Fibroblast of lung (primary cell): ENCODE results near the gene HIVEP1. TPM values are rescaled to one million over a fixed set of nuclear protein-coding genes. Genes with fewer than 3 reads are reported as not detected.

Source experiments
- DNase-seq, 2 donors: peaks; one replicate each; pipeline versions ENCODE4 v3.0.0 to v3.0.0-alpha.2; 2010; ENCODE audit warnings: low read depth in 2 of 2
- H2AFZ ChIP-seq: 2 replicates; pipeline ENCODE4 v1.5.1; 2012; ENCODE audit warnings: low read length, control low read depth, inconsistent platforms
- H3K27ac ChIP-seq: 2 replicates; pipeline ENCODE4 v1.5.1; 2011; ENCODE audit warnings: low read length, control low read depth; ENCODE audit not compliant: insufficient read depth
- H3K27me3 ChIP-seq: 2 replicates; pipeline ENCODE4 v1.5.1; 2011; ENCODE audit warnings: mild to moderate bottlenecking, low read length; ENCODE audit not compliant: control insufficient read depth, insufficient read depth
- H3K36me3 ChIP-seq: 2 replicates; pipeline ENCODE4 v1.5.1; 2011; ENCODE audit warnings: low read length; ENCODE audit not compliant: control insufficient read depth, insufficient read depth
- H3K4me1 ChIP-seq: 2 replicates; pipeline ENCODE4 v1.5.1; 2011; ENCODE audit warnings: low read length; ENCODE audit not compliant: control insufficient read depth, insufficient read depth; ENCODE audit errors: extremely low read depth
- H3K4me2 ChIP-seq: 2 replicates; pipeline ENCODE4 v1.5.1; 2011; ENCODE audit warnings: low read length, control low read depth; ENCODE audit not compliant: insufficient read depth; ENCODE audit errors: extremely low read depth
- H3K4me3 ChIP-seq, 4 experiments: fragments of 200-600 bp in 1 of 4; sonication (generic) in 1 of 4; replicated peaks in 1 of 4; 2 replicates each; pipeline ENCODE4 v1.5.1; 2011 to 2016; ENCODE audit warnings: low read length in 4 of 4, low read depth in 3 of 4, mild to moderate bottlenecking in 3 of 4, control low read depth in 2 of 4, inconsistent platforms in 1 of 4, mixed read lengths in 1 of 4; ENCODE audit not compliant: insufficient read depth in 1 of 4; ENCODE audit errors: control extremely low read depth in 1 of 4
- H3K79me2 ChIP-seq: 2 replicates; pipeline ENCODE4 v1.5.1; 2012; ENCODE audit warnings: mild to moderate bottlenecking, low read length, inconsistent platforms; ENCODE audit not compliant: control insufficient read depth, insufficient read depth
- H3K9ac ChIP-seq: 2 replicates; pipeline ENCODE4 v1.5.1; 2011; ENCODE audit warnings: mild to moderate bottlenecking, low read length, control low read depth; ENCODE audit not compliant: insufficient read depth
- H3K9me3 ChIP-seq: 2 replicates; pipeline ENCODE4 v1.5.1; 2012; ENCODE audit warnings: low read depth, low read length; ENCODE audit not compliant: control insufficient read depth, insufficient read depth
- H4K20me1 ChIP-seq: 2 replicates; pipeline ENCODE4 v1.5.1; 2011; ENCODE audit warnings: low read length; ENCODE audit not compliant: control insufficient read depth, insufficient read depth; ENCODE audit errors: extremely low read depth
- EZH2 ChIP-seq: IDR thresholded peaks from 2 replicates; pipeline ENCODE4 v1.5.1; 2012; ENCODE audit warnings: low read length, control low read depth, mild to moderate bottlenecking; ENCODE audit errors: missing control alignments
- polyA plus RNA-seq, 2 donors: library from polyadenylated mRNA; depleted of rRNA in 1 of 2; stranded (reverse) in 1 of 2; unstranded in 1 of 2; fragments of >200 nt; gene quantifications; 2 replicates each; pipeline ENCODE4 v1.2.1, GENCODE V29; 2011 to 2012; ENCODE audit warnings: missing spikeins in 1 of 2
- total RNA-seq: library from RNA; depleted of rRNA; stranded (reverse); fragments of >200 nt; gene quantifications from 2 replicates; pipeline ENCODE4 v1.2.1, GENCODE V29; 2014
- TF ChIP-seq, protein P1 (sequence below), 2 donors: IDR thresholded peaks in 1 of 2; conservative IDR thresholded peaks in 1 of 2; 1 replicate in 1 of 2; 2 replicates in 1 of 2; pipeline ENCODE4 v1.5.1; 2011 to 2012; ENCODE audit warnings: low read length in 2 of 2, control low read depth in 1 of 2, inconsistent platforms in 1 of 2, low read depth in 1 of 2, mild to moderate bottlenecking in 1 of 2

HIVEP1 gene
- total and polyA plus RNA-seq, 2 donors (not counting 1 experiment from before 2014, with no cell fraction given), result 9.9 to 14.6 TPM

DNA sequence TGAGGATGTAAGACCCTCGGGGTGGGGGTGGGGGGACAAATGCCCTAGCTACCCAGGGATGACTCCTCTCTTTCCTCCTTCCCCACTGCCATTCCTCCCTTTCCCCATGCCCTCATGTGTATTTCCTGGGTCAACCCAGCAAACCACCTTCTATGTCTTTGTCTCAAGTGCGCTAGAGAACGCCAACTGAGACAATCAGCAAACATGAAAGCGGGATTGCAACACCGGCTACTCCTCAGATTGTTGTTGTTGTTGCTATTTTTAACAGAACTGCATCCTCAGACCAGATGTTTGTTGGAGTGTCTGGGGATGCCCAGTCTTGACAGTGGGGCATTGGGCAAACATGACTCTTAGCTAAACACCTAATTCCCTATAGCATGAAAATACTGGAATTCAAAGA lies 39.3 kb upstream of the HIVEP1 start:
- Histone ChIP-seq H3K36me3 (no peaks in the 10 kb centered on the region), H3K4me3 (no peak overlapping the region), H4K20me1 (no peaks in the 10 kb centered on the region), H3K4me1 (peaks cover 3% of the 10 kb centered on the region), H3K27me3 (no peaks in the 10 kb centered on the region), H3K4me2 (no peak overlapping the region), H3K27ac (no peak overlapping the region), H2AFZ (no peak overlapping the region), H3K79me2 (no peaks in the 10 kb centered on the region), H3K9me3 (no peaks in the 10 kb centered on the region), H3K9ac (no peak overlapping the region)
- DNase-seq, result no peak
- TF ChIP-seq, protein P1, sequence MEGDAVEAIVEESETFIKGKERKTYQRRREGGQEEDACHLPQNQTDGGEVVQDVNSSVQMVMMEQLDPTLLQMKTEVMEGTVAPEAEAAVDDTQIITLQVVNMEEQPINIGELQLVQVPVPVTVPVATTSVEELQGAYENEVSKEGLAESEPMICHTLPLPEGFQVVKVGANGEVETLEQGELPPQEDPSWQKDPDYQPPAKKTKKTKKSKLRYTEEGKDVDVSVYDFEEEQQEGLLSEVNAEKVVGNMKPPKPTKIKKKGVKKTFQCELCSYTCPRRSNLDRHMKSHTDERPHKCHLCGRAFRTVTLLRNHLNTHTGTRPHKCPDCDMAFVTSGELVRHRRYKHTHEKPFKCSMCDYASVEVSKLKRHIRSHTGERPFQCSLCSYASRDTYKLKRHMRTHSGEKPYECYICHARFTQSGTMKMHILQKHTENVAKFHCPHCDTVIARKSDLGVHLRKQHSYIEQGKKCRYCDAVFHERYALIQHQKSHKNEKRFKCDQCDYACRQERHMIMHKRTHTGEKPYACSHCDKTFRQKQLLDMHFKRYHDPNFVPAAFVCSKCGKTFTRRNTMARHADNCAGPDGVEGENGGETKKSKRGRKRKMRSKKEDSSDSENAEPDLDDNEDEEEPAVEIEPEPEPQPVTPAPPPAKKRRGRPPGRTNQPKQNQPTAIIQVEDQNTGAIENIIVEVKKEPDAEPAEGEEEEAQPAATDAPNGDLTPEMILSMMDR (conservative IDR thresholded peaks at IDR 0.05 in 1 of 2, IDR thresholded peaks at IDR 0.05 in 1 of 2; ENCODE audit: low read depth in 1 of 2, low read length in 2 of 2), result no peak
- TF ChIP-seq EZH2, result no peak

DNA sequence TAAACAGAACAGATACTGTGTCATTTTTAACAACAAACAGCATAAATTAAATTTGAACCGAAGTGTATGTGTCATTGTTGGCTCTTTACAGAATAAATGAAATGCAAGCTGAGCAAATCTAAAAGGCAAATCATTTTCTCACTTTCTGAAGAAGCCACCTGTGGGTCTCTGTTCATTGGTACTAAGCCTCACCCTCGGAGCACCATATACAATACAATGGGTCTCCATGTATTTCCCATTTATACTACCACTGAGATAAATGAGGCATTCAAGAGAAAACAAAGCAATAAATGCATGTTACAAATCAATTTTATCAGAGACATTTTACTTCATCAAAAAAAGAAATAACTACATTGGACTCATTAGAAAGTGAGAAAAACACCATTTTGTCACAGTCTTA lies 38.9 kb upstream of the HIVEP1 start:
- Histone ChIP-seq H2AFZ (no peak overlapping the region), H4K20me1 (no peaks in the 10 kb centered on the region), H3K4me2 (no peak overlapping the region), H3K4me3 (no peak overlapping the region), H3K79me2 (no peaks in the 10 kb centered on the region), H3K27ac (no peak overlapping the region), H3K36me3 (no peaks in the 10 kb centered on the region), H3K9me3 (no peaks in the 10 kb centered on the region), H3K9ac (no peak overlapping the region), H3K4me1 (peaks cover 3% of the 10 kb centered on the region), H3K27me3 (no peaks in the 10 kb centered on the region)
- DNase-seq, result no peak
- TF ChIP-seq, protein P1 (conservative IDR thresholded peaks at IDR 0.05 in 1 of 2, IDR thresholded peaks at IDR 0.05 in 1 of 2; ENCODE audit: low read depth in 1 of 2, low read length in 2 of 2), result no peak
- no peak for TF ChIP-seq EZH2

DNA sequence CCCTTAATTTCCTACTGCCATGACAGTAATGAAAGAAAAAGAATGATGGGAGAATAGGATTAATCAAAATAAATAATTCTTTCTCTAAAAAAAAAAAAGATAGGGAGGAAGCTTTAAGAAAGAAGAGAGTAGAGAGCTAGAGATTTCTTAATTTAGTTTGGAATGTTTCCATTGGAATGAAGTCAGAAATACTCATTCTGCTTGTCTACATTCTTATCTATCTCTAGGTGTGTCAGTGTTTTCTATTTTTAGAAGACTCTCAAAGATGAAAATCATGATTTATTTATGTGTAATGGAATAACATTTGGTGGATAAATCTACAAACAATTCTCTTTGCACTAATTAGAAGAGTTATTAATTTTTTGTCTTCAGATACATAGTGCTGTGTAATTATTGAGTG lies 38.0 kb upstream of the HIVEP1 start:
- no peaks in the 10 kb centered on the region for H3K27me3 ChIP-seq
- H3K36me3 ChIP-seq, result no peaks in the 10 kb centered on the region
- H3K79me2 ChIP-seq, result no peaks in the 10 kb centered on the region
- H3K4me1 ChIP-seq, result peaks cover 3% of the 10 kb centered on the region
- no peak for TF ChIP-seq EZH2
- TF ChIP-seq, protein P1 (conservative IDR thresholded peaks at IDR 0.05 in 1 of 2, IDR thresholded peaks at IDR 0.05 in 1 of 2; ENCODE audit: low read depth in 1 of 2, low read length in 2 of 2), result no peak
- H3K27ac ChIP-seq, result no peak overlapping the region
- H4K20me1 ChIP-seq, result no peaks in the 10 kb centered on the region
- H2AFZ ChIP-seq, result no peak overlapping the region
- no peak overlapping the region for H3K4me3 ChIP-seq
- H3K9ac ChIP-seq, result no peak overlapping the region
- H3K9me3 ChIP-seq, result no peaks in the 10 kb centered on the region
- DNase-seq, result peak; percentile 14 to 83
- H3K4me2 ChIP-seq, result no peak overlapping the region
